Lung (tissue), 13 donors: Measurements from ENCODE around the gene CIB2. TPM values are rescaled to one million over a fixed set of nuclear protein-coding genes. Genes with fewer than 3 reads are reported as not detected.
A peak's percentile ranks its signal among the peaks of the same experiment; 100 is the strongest.

Experiments used
- ATAC-seq: fragments of 200-7000 bp; cut with Tn5 transposase; one replicate; pipeline ENCODE4 v1.9.1; 2020; ENCODE audit warnings: moderate number of reproducible peaks; ENCODE audit not compliant: insufficient read depth, low FRiP score
- DNase-seq, 3 donors: peaks; one replicate each; pipeline ENCODE4 v3.0.0-alpha.2; 2013 to 2017
- H3K27ac ChIP-seq, 2 donors: one replicate each; pipeline ENCODE4 v1.5.1; 2013; ENCODE audit warnings: mild to moderate bottlenecking in 2 of 2, moderate library complexity in 2 of 2, control low read depth in 1 of 2, inconsistent platforms in 1 of 2, low read depth in 1 of 2, low read length in 1 of 2
- H3K27me3 ChIP-seq, 3 donors: one replicate each; pipeline ENCODE4 v1.5.1; 2013; ENCODE audit warnings: low read length in 2 of 3; ENCODE audit not compliant: control insufficient read depth in 3 of 3, insufficient read depth in 3 of 3
- H3K36me3 ChIP-seq, 4 donors: one replicate each; pipeline ENCODE4 v1.5.1; 2013; ENCODE audit warnings: low read length in 4 of 4, mild to moderate bottlenecking in 1 of 4, moderate library complexity in 1 of 4; ENCODE audit not compliant: control insufficient read depth in 4 of 4, insufficient read depth in 4 of 4
- H3K4me1 ChIP-seq, 5 donors: one replicate each; pipeline ENCODE4 v1.5.1; 2013; ENCODE audit warnings: low read length in 5 of 5, mild to moderate bottlenecking in 2 of 5, moderate library complexity in 1 of 5; ENCODE audit not compliant: control insufficient read depth in 5 of 5, insufficient read depth in 5 of 5
- H3K4me3 ChIP-seq: one replicate; pipeline ENCODE4 v1.5.1; 2013; ENCODE audit warnings: mild to moderate bottlenecking, control low read depth, moderate library complexity
- H3K9ac ChIP-seq, 2 donors: one replicate each; pipeline ENCODE4 v1.5.1; 2013; ENCODE audit warnings: low read length in 2 of 2, control low read depth in 1 of 2; ENCODE audit not compliant: insufficient read depth in 1 of 2
- H3K9me3 ChIP-seq, 4 donors: one replicate each; pipeline ENCODE4 v1.5.1; 2013; ENCODE audit warnings: low read length in 3 of 4, mild to moderate bottlenecking in 1 of 4, moderate library complexity in 1 of 4; ENCODE audit not compliant: control insufficient read depth in 4 of 4, insufficient read depth in 3 of 4
- CTCF ChIP-seq: IDR thresholded peaks from 2 replicates; pipeline ENCODE4 v1.5.1; 2012; ENCODE audit warnings: mild to moderate bottlenecking; ENCODE audit errors: control extremely low read depth, extremely low read depth
- WGBS, 2 donors: extraction: QIAGEN DNeasy Blood & Tissue Kit; methylation state at CpG; one replicate each; pipeline ENCODE4 v1.1.7; 2013; 5-methylcytosine and 5-hydroxymethylcytosine counted together
- polyA plus RNA-seq, 2 donors: library from polyadenylated mRNA; stranded (reverse); fragments of 200-250 nt; gene quantifications; one replicate each; pipeline ENCODE4 v1.2.1, GENCODE V29; 2013
- small RNA-seq: library from RNA; depleted of rRNA; stranded (forward); fragments of <200 nt; gene quantifications from one replicate; pipeline ENCODE3, GENCODE V24; 2014; ENCODE audit warnings: low replicate concordance
- total RNA-seq, 2 donors: library from RNA; depleted of rRNA in 1 of 2; stranded (reverse); fragments of >200 nt in 1 of 2; gene quantifications; one replicate each; pipeline ENCODE4 v1.2.1, GENCODE V29; 2014 to 2021
- donor health status: control.
- donor health status: control.
- donor health status: Bipolar disorder and iron deficiency.
- donor health status: healthy.
- donor health status: DM: yes; HTN: yes; CAD: no.

The CIB2 gene
- total and polyA plus RNA-seq, 4 donors = 0.95 to 9.8 (median 2.1) TPM

DNA sequence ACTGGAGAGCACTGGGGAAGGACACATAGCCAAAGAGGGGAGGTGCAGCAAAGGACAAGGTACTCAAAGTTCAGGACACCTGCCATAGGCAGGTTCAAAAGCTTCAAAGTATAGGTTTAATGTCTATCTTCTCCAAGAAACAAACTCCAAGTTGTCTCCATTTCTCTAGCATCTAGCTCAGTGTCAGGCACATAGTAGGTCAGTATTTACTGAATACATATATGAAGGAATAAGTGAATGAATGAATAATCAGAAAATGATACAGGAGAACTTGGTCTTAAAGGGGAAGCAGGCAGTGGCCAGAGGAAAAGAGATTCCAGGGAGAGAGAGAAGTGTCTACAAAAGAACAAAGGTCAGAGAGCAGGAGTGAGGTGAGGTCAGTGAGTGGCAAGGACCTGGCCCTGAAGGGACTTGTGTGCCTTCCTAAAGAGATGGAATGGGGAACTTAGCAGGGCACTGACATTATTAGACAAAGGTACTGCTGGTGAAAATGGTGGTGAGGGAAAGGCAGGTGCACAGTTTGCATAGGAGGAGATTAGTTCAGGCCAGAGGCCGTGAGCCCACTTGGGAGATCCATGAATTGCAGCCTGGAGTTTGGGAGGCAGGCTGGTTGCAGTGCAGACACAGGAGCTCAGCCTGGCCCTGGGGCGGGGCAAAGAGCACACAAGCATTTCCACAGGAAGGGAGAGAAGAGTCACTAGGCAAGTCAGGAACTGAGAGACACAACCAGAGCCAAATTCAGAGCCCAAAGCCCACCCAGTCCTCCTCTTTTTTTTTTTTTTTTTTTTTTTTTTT lies 75.1 kb downstream of the CIB2 start:
- no peaks in the 10 kb centered on the region for H3K9me3 ChIP-seq
- H3K4me3 ChIP-seq = no peak overlapping the region
- peaks cover 0 to 2% (median 0%) of the 10 kb centered on the region in 3 donors for H3K27me3 ChIP-seq
- ATAC-seq = no peak
- H3K36me3 ChIP-seq = peaks cover 0 to 13% (median 6%) of the 10 kb centered on the region in 4 donors
- no peak overlapping the region for H3K9ac ChIP-seq
- TF ChIP-seq CTCF = no peak
- 21 to 24% methylated on average over 2 of the region's 2 CpGs for WGBS, 2 donors
- H3K27ac ChIP-seq = peak overlapping the region in 1 of 2 donors; percentile 87
- H3K4me1 ChIP-seq = peaks cover 6 to 39% (median 32%) of the 10 kb centered on the region in 5 donors
- DNase-seq = no peak

- Histone ChIP-seq H3K36me3 (peaks cover 3 to 15% (median 6%) of the 10 kb centered on the region in 4 donors), H3K9ac (no peak overlapping the region), H3K9me3 (no peaks in the 10 kb centered on the region), H3K4me3 (no peak overlapping the region), H3K4me1 (peaks cover 14 to 41% (median 38%) of the 10 kb centered on the region in 5 donors), H3K27ac (no peak overlapping the region), H3K27me3 (peaks cover 0 to 2% (median 0%) of the 10 kb centered on the region in 3 donors)
- no peak for TF ChIP-seq CTCF
- ATAC-seq = no peak
- 50 to 70% methylated on average over 1 of the region's 1 CpG for WGBS, 2 donors
- DNase-seq = no peak
Measured at GRCh38 chr15:78054966-78055365, 76.3 kb downstream of the CIB2 start.

Small RNAs within 50 kb of the gene (small RNA-seq; reads per million reads assigned to genes)
- not detected for gene RF00092

Other genes starting within 250 kb of the CIB2 start
- 10 to 100 TPM; 54.5 to 62.9 TPM for gene TBC1D2B, start 53.7 kb downstream of the CIB2 start, total RNA-seq
- gene TBC1D2B, start 53.7 kb downstream of the CIB2 start, polyA plus RNA-seq = 10 to 100 TPM; 21.8 to 23.3 TPM
- under 1 TPM in 1 of 2 donors, not detected in 1; 0.25 TPM for gene SH2D7, start 38.9 kb downstream of the CIB2 start, total RNA-seq
- under 1 TPM in 1 of 2 donors, not detected in 1; 0.04 TPM for gene SH2D7, start 38.9 kb downstream of the CIB2 start, polyA plus RNA-seq
- 10 to 100 TPM; 55.0 to 83.2 TPM for gene IDH3A, start 17.9 kb upstream of the CIB2 start, total RNA-seq
- 10 to 100 TPM; 28.6 to 36.0 TPM for gene IDH3A, start 17.9 kb upstream of the CIB2 start, polyA plus RNA-seq
- 1 to 10 TPM; 3.5 to 7.9 TPM for gene ACSBG1, start 103.1 kb upstream of the CIB2 start, total RNA-seq
- 1 to 10 TPM in 1 of 2 donors, under 1 TPM in 1; 0.47 to 1.5 TPM for gene ACSBG1, start 103.1 kb upstream of the CIB2 start, polyA plus RNA-seq
- 10 to 100 TPM; 42.7 to 74.6 TPM for gene DNAJA4, start 133.1 kb upstream of the CIB2 start, total RNA-seq
- 10 to 100 TPM; 19.3 to 25.1 TPM for gene DNAJA4, start 133.1 kb upstream of the CIB2 start, polyA plus RNA-seq
- 10 to 100 TPM; 45.1 to 64.9 TPM for gene SKIC8, start 168.2 kb upstream of the CIB2 start, total RNA-seq
- 10 to 100 TPM; 51.0 to 57.2 TPM for gene SKIC8, start 168.2 kb upstream of the CIB2 start, polyA plus RNA-seq
- gene CRABP1, start 208.9 kb upstream of the CIB2 start, total RNA-seq = 1 to 10 TPM in 1 of 2 donors, not detected in 1; 1.1 TPM
- gene CRABP1, start 208.9 kb upstream of the CIB2 start, polyA plus RNA-seq = not detected